Activated CD4-positive, alpha-beta memory T cell treated with anti-CD3 and anti-CD28 coated beads for 36 hours (primary cell): ENCODE results near the gene TTF2. TPM values are rescaled to one million over a fixed set of nuclear protein-coding genes. Genes with fewer than 3 reads are reported as not detected.

Experiments used
- CTCF ChIA-PET: fragments of 350-600 bp; sonication (Branson Sonifier 250); formaldehyde crosslinking; loops from one replicate; lab custom pipeline; 2021; ENCODE audit warnings: antibody characterized with exemption, inconsistent platforms; lab: Charles Lee
- POLR2A ChIA-PET: fragments of 350-600 bp; sonication (Branson Sonifier 250); formaldehyde crosslinking; loops from one replicate; lab custom pipeline; 2021; ENCODE audit warnings: antibody characterized with exemption; lab: Charles Lee
- DNase-seq: peaks from one replicate; pipeline ENCODE4 v3.0.0-alpha.2; 2020
- H3K27ac Mint-ChIP-seq: one replicate; pipeline ENCODE4 v1.8.0; 2021; ENCODE audit warnings: mixed read lengths
- H3K27me3 Mint-ChIP-seq: one replicate; pipeline ENCODE4 v1.8.0; 2021; ENCODE audit warnings: mixed read lengths
- H3K36me3 Mint-ChIP-seq: one replicate; pipeline ENCODE4 v1.8.0; 2021; ENCODE audit warnings: mixed read lengths
- H3K4me1 Mint-ChIP-seq: one replicate; pipeline ENCODE4 v1.8.0; 2021; ENCODE audit warnings: low read depth, mixed read lengths
- H3K4me3 Mint-ChIP-seq: one replicate; pipeline ENCODE4 v1.8.0; 2021; ENCODE audit warnings: mild to moderate bottlenecking, mixed read lengths
- H3K9me3 Mint-ChIP-seq: one replicate; pipeline ENCODE4 v1.8.0; 2021; ENCODE audit warnings: mixed read lengths
- intact Hi-C: fragments of 100-400 bp; cut with micrococcal nuclease; formaldehyde crosslinking; loops from one replicate; pipeline ENCODE4 v1.15.1; 2023
- total RNA-seq, 2 experiments: library from RNA; stranded (reverse); gene quantifications; one replicate each; pipeline ENCODE4 v1.2.3, GENCODE V29; 2021

Gene TTF2
- total RNA-seq, 2 experiments from 2014 or later, result 102 to 104 TPM

- Mint-ChIP-seq H3K4me3 (no peak overlapping the region), H3K27me3 (no peaks in the 10 kb centered on the region), H3K4me1 (no peaks in the 10 kb centered on the region), H3K36me3 (no peaks in the 10 kb centered on the region), H3K9me3 (no peaks in the 10 kb centered on the region), H3K27ac (no peak overlapping the region)
- intact Hi-C loops, result no loop called here
- ChIA-PET POLR2A (no interaction called here), CTCF (no interaction called here)
- no peak for DNase-seq
Measured at GRCh38 chr1:117030271-117030877, 29.8 kb upstream of the TTF2 start.

GRCh38 chr1:117032266-117032665, 27.9 kb upstream of the TTF2 start:
- Mint-ChIP-seq H3K4me1 (no peaks in the 10 kb centered on the region), H3K27me3 (no peaks in the 10 kb centered on the region), H3K36me3 (no peaks in the 10 kb centered on the region), H3K4me3 (no peak overlapping the region), H3K27ac (no peak overlapping the region), H3K9me3 (no peaks in the 10 kb centered on the region)
- DNase-seq, result no peak
- intact Hi-C loops, result no loop called here
- CTCF ChIA-PET, result no interaction called here
- POLR2A ChIA-PET, result no interaction called here

- Mint-ChIP-seq H3K27ac (no peak overlapping the region), H3K4me3 (no peak overlapping the region), H3K9me3 (no peaks in the 10 kb centered on the region), H3K4me1 (no peaks in the 10 kb centered on the region), H3K27me3 (no peaks in the 10 kb centered on the region), H3K36me3 (no peaks in the 10 kb centered on the region)
- ChIA-PET POLR2A (no interaction called here), CTCF (no interaction called here)
- intact Hi-C loops, result no loop called here
- no peak for DNase-seq
Measured at GRCh38 chr1:117032681-117033539, 27.2 kb upstream of the TTF2 start.

GRCh38 chr1:117033772-117034171, 26.4 kb upstream of the TTF2 start:
- POLR2A ChIA-PET, result no interaction called here
- Mint-ChIP-seq H3K36me3 (no peaks in the 10 kb centered on the region), H3K27ac (no peak overlapping the region), H3K4me3 (no peak overlapping the region), H3K9me3 (no peaks in the 10 kb centered on the region), H3K4me1 (no peaks in the 10 kb centered on the region), H3K27me3 (no peaks in the 10 kb centered on the region)
- intact Hi-C loops, result no loop called here
- no peak for DNase-seq
- CTCF ChIA-PET, result no interaction called here

- Mint-ChIP-seq H3K36me3 (no peaks in the 10 kb centered on the region), H3K4me3 (no peak overlapping the region), H3K27ac (no peak overlapping the region), H3K27me3 (peaks cover 2% of the 10 kb centered on the region), H3K4me1 (no peaks in the 10 kb centered on the region), H3K9me3 (no peaks in the 10 kb centered on the region)
- POLR2A ChIA-PET, result no interaction called here
- DNase-seq, result no peak
- CTCF ChIA-PET, result no interaction called here
- intact Hi-C loops, result no loop called here
Measured at GRCh38 chr1:117034791-117035290, 25.3 kb upstream of the TTF2 start.

DNA sequence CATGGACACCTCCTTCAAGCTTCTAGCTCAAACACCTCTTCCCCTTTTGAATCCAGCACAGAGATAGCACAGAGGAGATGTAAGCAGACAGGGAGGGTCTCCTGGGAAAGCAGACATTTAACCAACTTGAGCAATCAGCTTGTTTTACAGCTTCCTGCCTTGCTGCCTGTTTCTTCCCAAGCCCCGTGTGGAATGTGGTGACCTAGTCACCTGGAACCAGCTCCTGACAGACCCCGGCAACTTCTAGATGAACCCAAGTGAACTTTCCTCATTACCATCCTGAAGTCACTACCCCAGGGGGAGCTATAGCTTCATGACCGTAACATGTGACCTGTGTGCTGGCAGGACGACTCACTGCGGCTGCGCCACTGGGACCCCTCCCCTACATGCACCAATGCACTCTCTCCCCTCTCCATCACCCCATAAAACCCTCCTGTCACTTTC, 24.1 kb upstream of the TTF2 start:
- intact Hi-C loops, result no loop called here
- H3K4me3 Mint-ChIP-seq, result no peak overlapping the region
- CTCF ChIA-PET, result no interaction called here

DNA sequence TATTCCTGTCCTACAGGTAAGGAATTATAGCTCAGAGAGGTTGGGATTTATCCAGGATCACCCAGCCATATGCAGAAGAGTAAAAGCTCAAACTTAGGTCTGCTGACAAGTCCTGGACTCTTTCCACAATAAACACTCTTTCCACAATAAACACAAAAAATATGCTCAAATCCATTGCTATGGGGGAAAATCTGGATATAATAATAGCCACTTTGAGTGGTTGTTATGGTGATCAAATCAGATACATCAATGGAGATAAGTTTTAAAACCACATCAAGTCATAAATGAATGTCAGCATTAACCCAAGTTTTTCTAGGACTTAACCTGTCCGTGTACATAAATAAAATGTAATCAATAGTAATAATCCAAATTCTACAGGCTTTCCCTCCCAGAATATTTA, 22.3 kb upstream of the TTF2 start:
- ChIA-PET CTCF (no interaction called here), POLR2A (no interaction called here)
- Mint-ChIP-seq H3K27me3 (peaks cover 2% of the 10 kb centered on the region), H3K4me1 (no peaks in the 10 kb centered on the region), H3K27ac (no peak overlapping the region), H3K4me3 (no peak overlapping the region), H3K9me3 (peaks cover 3% of the 10 kb centered on the region), H3K36me3 (peaks cover 2% of the 10 kb centered on the region)
- no peak for DNase-seq
- intact Hi-C loops, result no loop called here

More for the DNA sequence above, 24.1 kb upstream of the TTF2 start:
- Mint-ChIP-seq H3K27ac (no peak overlapping the region), H3K4me1 (no peaks in the 10 kb centered on the region), H3K36me3 (no peaks in the 10 kb centered on the region), H3K27me3 (peaks cover 2% of the 10 kb centered on the region), H3K9me3 (no peaks in the 10 kb centered on the region)
- POLR2A ChIA-PET, result no interaction called here
- DNase-seq, result no peak

DNA sequence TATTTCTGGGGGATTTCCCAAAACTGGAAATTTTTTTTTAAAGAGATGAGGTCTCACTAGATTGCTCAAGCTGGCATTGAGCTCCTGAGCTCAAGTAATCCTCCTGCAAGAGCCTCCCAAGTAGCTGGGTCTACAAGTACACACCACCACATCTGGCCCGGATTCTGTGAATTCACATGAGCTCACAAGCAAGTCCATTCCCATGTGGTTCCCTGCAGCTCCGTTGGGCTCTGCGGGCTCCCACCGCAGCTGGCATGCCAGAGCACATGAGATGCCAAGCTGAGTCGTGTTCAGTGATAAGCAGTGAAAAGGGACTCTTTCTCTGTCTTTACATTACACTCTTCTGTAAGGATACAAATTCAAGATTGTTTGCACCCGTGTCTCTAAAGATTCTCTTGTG, 21.9 kb upstream of the TTF2 start:
- CTCF ChIA-PET, result no interaction called here

DNA sequence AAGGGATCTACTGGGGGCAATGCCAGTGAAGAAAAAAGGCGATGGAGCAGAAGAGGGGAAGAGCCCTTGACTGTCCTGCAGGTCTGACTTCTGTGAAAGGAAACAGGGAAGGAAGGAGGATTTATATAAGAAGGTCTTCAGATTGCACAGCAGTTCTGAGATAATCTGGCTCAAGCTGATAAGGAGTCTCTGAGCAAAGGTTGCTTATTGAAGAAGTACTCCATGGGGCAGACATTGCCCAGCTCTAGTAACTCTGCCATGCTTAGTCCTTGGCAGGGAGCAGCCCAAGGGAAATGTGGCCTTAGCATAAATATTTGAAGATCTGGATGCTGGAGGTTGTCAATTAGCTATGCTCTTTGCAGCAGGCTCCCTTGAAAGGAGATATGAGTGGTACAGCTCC, 15.9 kb upstream of the TTF2 start:
- intact Hi-C loops, result no loop called here
- POLR2A ChIA-PET, result no interaction called here
- no peak for DNase-seq
- Mint-ChIP-seq H3K27me3 (no peaks in the 10 kb centered on the region), H3K4me3 (no peak overlapping the region), H3K9me3 (peaks cover 4% of the 10 kb centered on the region), H3K4me1 (peaks cover 8% of the 10 kb centered on the region), H3K36me3 (peaks cover 5% of the 10 kb centered on the region), H3K27ac (no peak overlapping the region)
- CTCF ChIA-PET, result no interaction called here

More for the DNA sequence above, 21.9 kb upstream of the TTF2 start:
- intact Hi-C loops, result no loop called here
- POLR2A ChIA-PET, result no interaction called here
- Mint-ChIP-seq H3K4me1 (no peaks in the 10 kb centered on the region), H3K36me3 (peaks cover 2% of the 10 kb centered on the region), H3K27ac (no peak overlapping the region), H3K27me3 (peaks cover 2% of the 10 kb centered on the region), H3K4me3 (no peak overlapping the region), H3K9me3 (peaks cover 3% of the 10 kb centered on the region)
- DNase-seq, result no peak

DNA sequence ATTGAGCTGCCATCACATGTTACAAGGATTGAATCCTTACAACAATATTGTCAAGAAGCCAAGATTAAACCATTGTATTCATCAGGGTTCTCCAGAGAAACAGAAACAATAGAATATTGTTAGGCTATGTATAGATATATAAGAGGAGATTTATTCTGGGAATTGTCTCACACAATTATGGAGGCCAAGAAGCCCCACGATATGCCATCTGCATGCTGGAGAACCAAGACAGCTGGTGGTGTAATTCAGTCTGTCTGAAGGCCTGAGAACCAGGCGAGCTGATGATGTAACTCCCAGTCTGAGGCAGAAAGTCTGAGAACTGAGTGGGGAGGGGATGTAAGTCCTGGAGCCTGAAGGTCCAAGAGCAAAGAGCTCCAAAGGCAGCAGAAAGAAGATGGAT, 14.5 kb upstream of the TTF2 start:
- Mint-ChIP-seq H3K4me3 (no peak overlapping the region), H3K4me1 (peaks cover 13% of the 10 kb centered on the region), H3K36me3 (peaks cover 6% of the 10 kb centered on the region), H3K27ac (no peak overlapping the region), H3K9me3 (peaks cover 4% of the 10 kb centered on the region), H3K27me3 (no peaks in the 10 kb centered on the region)
- ChIA-PET POLR2A (no interaction called here), CTCF (no interaction called here)
- DNase-seq, result no peak
- intact Hi-C loops, result no loop called here

GRCh38 chr1:117046781-117047180, 13.3 kb upstream of the TTF2 start:
- no peaks in the 10 kb centered on the region for H3K27me3 Mint-ChIP-seq
- peaks cover 4% of the 10 kb centered on the region for H3K36me3 Mint-ChIP-seq
- H3K4me3 Mint-ChIP-seq, result no peak overlapping the region
- intact Hi-C loops, result no loop called here
- H3K27ac Mint-ChIP-seq, result no peak overlapping the region
- POLR2A ChIA-PET, result no interaction called here
- peaks cover 2% of the 10 kb centered on the region for H3K9me3 Mint-ChIP-seq
- CTCF ChIA-PET, result no interaction called here
- peaks cover 20% of the 10 kb centered on the region for H3K4me1 Mint-ChIP-seq
- DNase-seq, result no peak

- Mint-ChIP-seq H3K4me3 (no peak overlapping the region), H3K9me3 (peaks cover 2% of the 10 kb centered on the region), H3K27ac (no peak overlapping the region), H3K27me3 (no peaks in the 10 kb centered on the region), H3K4me1 (peaks cover 25% of the 10 kb centered on the region), H3K36me3 (peaks cover 4% of the 10 kb centered on the region)
- CTCF ChIA-PET, result no interaction called here
- intact Hi-C loops, result no loop called here
- POLR2A ChIA-PET, result no interaction called here
- DNase-seq, result no peak
Measured at GRCh38 chr1:117047271-117047670, 12.9 kb upstream of the TTF2 start.
